Stimulated activated CD4-positive, alpha-beta T cell treated with anti-CD3 and anti-CD28 coated beads, Interleukin-4, amount 100 ng/mL, for 48 hours (primary cell): ENCODE results near the gene ZNF181.
"Not testable (repeated sequence)": the region's sequence is repeated elsewhere in the genome, so short reads cannot be mapped to it uniquely, and the experiment has no call there.

Experiments used
- DNase-seq, 2 donors: peaks; one replicate each; pipeline ENCODE4 v3.0.0-alpha.2; 2020; ENCODE audit warnings: low read depth in 2 of 2

The ZNF181 gene

DNA sequence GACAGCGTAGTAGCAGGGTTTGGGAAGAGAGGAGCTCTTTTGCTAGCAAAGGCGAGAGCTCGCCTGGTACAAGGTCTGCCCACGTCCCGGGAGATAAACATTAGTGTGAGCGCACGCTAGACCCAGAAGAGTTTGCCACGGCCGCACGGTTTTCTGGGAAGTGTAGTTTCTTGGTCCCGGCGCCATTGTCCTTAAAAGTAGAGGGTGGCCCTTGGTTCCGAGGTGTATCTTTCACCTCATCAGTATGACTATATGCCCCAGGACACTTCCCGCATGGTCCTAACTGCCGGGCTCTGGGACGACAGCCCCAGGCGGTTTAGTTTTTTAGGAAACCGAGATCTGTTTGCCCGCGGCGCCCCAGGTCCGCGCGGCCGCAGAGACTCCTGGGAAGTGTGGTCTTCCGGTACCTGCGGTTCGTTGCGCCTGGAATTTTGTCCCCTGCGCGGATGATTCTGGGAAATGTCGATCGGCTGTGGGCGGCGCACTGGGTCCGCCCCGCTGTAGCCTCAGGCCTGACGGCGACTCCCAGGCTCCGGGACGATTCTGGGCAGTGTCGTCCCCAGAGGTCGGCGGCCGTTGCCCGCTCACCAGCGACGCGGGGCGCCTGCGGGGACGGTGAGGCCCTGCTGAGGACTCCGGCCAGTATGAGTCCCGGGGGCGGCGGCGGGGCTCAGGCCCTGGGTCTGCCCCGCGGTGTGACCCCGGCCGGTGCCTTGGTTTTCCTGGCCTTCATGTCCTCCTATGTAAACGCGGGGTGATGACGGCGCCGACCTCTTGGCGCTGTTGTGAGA lies at the start of gene ZNF181:
ZNF181 (plus strand) TSS at position 498 of the 791 bp plus-strand sequence. CDS start 795 bp downstream, outside the sequence.
- peak; percentile 66 to 78 for DNase-seq

DNA sequence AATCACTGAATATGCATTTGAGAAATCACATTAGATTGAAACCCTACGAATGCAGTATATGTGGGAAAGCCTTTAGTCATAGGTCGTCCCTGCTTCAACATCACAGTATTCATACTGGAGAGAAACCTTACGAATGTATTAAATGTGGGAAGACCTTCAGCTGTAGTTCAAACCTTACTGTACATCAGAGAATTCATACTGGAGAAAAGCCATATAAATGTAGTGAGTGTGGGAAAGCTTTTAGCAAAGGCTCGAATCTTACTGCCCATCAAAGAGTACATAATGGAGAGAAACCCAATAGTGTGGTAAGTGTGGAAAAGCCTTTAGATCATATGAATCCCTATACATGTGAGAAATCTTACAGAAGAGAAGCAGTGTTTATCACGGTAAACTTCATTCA lies 48.8 kb upstream of the ZNF181 start:
- DNase-seq: not testable (repeated sequence)

DNA sequence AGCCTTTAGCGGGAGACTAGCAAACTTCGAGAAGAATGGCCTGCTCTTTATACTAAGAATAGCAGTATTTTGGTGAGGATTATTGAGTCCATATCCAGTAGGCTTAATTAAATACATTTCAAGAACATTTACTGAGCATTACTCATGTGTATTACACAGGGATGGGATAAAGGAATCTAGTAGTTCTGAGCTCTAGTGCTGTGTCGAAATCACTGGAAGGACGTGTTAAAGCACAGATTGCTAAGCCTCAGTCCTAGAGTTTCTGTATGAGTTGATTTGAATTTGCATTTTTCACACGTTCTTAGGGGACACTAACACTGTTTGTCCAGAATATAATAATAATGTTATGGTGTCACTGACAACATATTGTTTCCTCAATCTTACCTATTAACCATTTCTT lies 47.6 kb upstream of the ZNF181 start:
- DNase-seq: no peak

DNA sequence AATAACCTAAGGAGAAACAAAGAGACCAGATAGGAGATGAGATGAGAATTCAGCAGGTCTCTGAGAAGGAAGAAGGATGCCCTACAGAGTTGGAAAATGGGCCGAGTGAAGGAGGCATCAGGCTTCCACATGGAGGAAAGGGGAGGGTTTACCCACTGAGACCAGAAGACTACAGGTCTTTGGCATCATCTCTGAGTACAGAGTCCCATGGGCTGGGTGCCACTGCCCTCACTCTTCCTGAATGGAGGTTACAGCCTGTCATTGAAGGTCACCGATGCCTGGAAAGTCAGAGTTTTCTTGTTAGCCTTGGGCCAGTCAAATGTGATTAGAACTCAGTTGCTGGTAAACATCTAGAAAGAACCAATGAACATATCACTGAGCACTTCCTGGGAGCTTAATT lies 46.7 kb upstream of the ZNF181 start:
- no peak for DNase-seq

DNA sequence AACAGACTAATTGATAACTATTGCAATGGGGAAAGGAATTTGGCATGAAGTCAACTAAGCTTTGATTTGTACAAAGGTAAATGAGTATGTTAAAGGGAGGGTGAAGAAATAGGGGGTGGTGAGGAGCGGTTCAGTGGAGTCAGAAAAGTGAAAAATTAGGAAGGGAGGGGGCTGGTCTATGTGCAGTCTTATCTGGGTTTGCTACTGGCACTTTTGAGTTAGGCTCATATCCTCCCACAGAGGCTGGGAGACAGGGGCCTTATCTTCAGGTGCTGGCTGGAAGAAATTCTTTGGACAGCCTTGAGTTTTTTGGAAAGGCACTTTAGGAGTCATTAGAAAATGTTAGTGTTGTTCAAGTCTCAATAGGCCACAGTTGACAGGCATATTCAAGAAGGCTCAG lies 45.5 kb upstream of the ZNF181 start:
- DNase-seq: no peak

DNA sequence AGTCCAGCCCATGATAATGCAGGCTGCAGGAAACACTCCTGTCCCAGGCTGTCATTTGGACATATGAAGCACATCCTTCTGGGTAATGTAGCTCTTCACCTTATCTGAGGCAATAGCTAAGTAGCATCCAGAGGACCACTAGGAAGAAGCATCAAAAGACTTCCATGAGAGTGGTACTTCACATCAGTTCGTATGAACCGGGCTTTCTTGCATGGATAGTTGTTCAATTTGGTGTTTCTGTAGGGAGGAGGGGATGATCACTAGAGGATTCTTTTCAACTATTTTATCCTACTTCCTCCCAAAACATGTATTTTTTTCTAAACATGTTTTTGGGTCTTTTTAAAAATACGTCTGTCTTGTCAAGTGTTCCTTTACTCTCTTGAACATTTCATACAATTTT lies 43.7 kb upstream of the ZNF181 start:
- no peak for DNase-seq

DNA sequence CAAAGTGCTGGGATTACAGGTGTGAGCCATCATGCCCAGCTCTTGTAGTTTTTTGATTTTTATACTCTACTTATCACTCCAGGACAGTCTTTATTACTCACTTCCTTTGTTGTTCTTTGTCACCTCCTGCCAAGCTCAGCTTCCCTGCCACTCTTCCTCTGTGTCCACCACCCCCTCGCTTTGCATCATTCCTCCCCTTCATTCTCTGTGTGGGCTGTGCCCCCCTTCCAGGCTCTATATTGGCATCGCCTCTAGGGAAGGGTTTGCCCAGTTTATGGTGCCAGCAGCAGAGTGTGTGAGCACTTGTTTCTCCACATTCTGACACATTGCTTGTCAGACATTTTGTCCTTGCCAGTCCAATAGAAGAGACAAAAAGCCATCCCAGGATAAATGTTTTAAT lies 41.5 kb upstream of the ZNF181 start:
- DNase-seq: no peak

DNA sequence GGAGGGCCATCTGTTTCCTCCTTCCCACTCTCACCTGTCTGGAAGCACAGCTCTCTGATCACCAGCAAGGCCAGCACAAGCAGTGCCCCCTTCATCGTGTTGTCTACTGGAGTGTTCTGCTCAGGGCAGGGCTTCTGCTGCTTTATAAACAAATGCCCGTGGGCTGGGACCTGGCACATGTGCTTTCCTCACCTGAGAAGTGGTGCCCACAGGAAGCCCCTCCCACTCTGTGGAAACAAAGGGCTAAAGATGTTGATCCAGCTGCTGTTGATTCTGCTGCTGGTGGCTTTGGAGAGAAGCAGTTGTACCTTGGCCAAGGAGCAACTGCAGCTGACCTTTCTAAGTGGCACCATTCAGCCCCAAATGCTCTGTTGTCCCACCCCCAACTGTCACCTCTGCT lies 26.4 kb upstream of the ZNF181 start:
- no peak for DNase-seq

DNA sequence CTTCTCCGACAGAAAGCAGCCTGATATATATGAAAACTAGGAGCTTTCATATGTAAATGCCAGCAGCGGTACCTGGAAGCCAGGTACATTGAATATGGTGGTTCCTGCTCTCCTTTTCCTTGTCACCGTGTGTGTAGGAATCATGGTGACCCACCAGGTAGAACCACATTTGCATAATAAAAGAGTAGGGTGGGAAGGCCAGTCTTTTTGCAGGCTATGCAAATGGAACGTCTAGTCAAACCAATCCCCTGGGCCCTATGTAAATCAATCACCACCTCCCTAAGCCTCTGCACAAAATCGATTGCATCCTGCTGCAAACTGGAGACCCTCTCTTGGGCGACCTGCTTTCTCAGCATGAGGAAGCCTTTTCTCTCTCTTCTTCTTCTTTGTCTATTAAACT lies 22.2 kb upstream of the ZNF181 start:
- no peak for DNase-seq

DNA sequence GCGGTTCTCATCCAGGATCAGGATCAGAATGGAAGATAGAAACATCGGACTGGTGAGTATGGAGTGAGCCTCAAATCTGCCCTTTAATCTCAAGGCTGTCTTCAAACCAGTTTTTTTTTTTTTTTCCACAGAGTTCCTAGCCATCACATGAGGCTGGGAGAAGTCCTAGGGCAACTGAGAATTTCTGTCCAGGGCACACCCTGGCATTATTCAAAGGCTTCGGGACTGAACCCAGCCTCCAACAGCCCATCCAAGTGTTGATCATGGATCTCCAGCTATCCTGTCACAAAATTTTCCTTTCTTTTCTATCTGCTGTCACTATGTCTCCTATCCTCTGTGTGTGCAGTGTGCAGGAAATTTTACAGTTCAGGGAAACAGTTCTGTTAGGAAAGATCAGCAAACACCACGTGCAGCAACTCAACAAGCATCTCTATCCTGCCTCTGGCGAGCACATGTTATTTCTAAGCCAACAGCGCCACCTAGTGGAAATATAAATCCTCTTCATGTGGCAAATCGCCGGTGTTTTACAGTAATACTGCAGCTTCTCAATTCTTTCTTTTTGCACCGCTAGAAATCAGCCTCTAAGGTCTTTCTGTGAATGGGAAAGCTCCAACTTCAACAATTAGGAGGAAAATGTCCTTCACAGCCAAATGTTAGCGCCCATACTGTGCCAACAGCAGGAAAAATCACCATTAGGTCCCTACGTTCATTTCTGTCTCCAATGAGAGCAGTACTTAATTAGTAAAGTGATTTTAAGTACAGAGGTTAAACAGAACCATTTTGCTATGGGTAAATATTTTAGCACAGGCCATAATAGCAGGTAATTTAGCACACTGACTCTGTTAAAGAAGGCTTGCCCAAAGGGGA lies 21.4 kb upstream of the ZNF181 start:
- peak; percentile 13 to 30 for DNase-seq

DNA sequence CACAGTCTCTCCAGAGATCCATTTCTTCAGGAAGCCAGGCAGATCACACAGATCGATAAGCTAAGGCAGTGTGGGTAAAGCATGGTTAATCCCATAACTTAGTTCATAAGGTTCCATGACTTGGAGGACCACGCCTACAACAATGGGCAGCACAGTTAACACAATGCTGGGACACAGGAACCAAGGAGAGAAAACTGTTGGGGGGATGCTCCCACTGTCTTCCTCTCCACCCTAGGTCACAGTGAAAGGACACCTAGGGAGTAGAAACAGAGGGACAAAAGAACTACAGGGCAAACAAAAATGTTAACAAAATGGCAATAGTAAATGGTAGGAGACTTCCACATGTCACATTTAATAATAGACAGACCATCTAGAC lies 20.8 kb upstream of the ZNF181 start:
- DNase-seq: no peak

DNA sequence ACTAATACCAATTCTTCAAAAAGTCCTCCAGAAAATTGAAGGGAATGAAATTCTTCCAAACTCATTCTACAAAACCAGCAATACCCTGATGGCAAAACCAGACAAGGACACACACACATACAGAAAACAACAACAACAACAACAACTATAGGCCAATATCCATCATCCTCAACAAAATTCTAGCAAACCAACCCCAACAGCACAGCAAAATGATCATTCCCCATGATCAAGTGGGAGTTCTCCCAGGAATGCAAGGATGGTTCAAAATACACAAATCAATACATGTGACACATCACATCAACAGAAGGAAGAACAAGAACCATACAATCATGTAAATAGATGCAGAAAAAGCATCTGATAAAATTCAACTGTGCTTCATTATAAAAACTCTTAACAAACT lies 18.7 kb upstream of the ZNF181 start:
- no peak for DNase-seq

DNA sequence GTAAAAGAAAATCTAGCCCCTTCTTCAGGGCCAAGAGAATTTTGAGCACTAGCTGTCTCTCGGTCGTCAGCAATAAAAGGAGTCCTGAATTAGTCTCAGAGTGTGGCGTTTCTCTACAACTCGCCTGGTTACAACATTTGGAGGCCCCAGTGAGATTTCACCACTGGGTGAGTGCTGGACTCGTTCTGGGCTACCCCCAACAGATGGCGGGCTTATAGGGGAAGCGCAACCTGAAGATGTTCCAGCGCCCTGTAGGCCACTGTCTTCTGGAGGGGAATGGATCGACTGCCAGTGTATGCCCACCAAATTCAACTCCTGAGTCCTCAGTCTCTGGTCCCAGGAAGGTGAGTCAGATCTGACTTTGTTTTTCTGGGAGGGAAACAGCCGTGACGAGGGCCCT lies 11.7 kb upstream of the ZNF181 start:
- no peak for DNase-seq

DNA sequence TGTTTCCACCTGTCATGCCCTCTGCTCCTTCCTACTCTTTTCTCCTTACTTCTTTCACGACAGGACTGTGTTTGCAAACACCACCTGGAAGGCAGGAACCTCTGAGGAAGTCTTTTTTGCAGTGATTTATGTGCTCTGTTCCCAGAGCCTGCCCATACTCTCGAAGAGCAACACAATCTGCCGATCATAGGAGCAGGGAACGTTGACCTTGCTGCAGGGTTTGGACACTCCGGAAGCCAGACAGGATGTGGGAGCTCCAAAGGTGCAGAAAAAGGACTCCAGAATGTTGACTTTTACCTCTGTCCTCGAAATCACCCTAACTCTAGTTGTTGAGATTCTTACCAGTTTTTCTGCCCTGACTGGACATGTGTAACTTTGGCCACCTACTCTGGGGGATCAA lies 8.6 kb upstream of the ZNF181 start:
- no peak for DNase-seq

DNA sequence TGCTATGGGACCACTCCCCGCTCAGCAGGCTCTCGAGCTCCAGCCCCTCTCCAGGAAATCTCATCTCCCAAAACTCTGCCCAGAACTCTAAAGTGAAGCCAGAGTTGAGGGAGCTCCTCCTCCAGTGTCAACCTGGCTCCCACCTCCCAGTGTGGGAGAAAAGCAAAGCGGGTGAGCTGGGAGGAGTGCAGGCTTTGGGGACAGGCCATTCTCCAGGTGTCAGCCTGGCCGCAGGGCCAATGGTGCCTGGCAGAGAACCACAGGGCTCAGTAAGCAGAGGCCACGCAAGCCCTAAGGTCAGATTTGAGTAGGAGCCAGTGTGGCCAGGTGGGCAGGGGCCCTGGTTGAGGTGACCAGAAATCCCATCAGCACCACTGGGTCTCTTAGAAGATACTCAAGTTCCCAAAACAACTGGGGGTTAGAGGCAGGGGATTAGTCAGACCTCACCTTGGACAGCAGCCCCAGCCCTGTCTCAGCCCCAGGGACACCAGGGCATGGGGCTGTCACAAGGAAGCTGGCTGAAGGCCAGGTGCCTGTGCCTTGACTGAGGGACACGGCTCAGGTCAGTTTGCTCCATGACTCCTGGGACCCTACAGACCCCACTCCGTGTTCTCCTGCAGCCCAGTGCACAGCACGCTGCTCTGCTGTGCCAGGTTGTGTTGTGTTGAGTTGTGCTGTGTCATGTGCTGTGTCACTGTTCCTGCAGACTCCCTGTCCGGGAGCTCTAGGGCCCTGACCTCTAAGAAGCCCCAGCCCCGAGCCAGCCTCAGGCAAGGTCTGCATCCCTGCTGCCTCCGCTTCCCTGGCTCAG lies 2.8 kb upstream of the ZNF181 start:
- no peak for DNase-seq

DNA sequence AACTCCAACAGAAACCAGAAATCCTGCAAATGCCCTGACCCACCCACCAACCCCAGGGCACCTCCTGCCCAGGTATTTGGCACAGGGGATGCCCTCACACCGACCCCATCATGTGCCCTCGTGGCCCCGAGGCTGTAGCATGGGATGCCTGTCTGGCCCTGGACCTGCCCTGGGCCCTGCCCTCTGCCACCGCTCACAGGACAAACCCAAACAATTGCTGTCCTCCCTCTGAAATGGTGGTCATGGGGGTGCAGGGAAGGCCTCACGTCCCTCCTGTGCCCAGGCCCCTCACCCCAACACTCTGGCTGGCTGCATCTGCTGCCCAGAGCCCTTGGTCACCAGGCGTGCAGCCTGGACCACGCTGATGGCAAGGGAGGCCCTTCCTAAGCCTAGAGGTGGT lies 2.1 kb upstream of the ZNF181 start:
- no peak for DNase-seq

DNA sequence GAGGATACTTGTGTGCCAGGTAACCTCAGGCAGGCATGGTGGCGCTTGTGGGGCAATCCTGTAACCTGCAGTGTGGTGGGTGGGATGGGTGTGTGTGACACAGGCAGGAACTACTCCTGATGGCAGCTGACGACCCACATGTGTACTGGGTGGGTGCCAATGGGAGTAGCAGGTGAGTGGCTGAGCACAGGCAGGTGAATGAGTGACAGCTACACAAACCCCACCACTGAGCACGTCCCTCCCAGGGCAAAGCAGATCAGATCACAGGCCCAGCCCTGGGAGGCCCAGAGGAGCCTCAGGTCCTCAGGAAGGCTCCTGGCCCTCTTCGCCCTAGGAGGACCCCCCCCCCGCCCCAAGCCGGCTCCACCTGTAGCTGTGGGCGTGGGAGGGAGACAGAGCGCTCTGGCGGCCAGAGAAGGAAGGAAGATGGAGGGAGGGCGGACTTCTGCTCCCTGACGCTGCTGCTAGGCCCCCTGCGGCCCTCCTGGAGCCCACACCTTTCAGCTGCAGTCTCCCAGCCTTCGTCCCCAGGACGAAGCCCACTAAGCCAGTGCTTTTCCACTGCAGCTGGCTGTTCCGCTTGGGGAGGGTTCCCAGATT lies 1.3 kb upstream of the ZNF181 start:
- no peak for DNase-seq

DNA sequence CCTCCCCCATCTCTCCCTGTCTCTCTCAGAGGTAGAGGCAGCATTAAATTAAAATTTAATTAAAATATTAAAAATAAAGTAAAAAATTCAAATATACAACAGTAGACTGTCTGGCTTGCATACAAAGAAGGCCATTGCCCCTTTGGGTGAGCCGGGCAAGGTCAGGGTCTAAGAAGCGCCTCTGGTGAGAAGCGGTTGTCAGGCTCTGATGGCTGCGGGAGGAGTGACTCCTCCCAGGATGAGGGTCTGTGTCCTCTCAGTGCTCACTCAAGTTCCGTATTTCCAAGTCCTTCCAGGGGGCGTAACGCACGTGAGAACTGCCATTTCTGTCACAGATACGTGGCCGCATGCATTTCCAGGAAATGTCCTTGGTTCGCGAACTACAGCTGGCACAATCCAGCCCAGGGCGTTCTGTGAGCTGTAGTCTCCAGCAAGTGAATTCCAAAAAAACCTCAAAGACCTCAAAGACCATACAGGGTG lies 737 bp upstream of the ZNF181 start:
- DNase-seq: peak in 1 of 2 donors; percentile 20

DNA sequence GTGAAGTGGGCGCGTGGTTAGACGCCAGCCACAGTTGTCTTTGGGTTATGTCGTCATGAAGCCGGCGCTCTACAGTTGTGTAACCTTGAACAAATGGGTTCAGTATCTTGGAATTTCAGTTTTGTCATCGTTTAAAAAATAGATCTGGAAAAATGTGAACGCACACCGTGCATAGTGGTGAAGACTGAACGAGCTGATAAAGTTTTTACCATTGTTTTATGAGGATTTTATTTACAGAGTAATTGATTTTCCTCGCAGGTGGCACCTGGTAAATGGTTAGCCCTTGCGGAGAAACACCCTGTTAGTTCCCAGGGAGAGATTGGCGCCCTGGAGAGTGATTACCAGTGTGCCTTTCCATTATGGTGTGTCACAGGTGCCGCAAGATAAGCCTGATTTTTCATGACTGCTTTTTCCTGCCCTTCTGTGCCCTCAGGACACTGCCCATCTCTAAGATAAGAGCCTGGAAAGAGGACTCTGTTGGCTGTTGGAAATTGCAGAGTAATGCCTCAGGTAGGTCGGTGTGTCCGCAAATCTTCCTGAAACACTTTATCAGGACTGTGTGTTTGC lies 577 bp downstream of the ZNF181 start:
- DNase-seq: no peak

DNA sequence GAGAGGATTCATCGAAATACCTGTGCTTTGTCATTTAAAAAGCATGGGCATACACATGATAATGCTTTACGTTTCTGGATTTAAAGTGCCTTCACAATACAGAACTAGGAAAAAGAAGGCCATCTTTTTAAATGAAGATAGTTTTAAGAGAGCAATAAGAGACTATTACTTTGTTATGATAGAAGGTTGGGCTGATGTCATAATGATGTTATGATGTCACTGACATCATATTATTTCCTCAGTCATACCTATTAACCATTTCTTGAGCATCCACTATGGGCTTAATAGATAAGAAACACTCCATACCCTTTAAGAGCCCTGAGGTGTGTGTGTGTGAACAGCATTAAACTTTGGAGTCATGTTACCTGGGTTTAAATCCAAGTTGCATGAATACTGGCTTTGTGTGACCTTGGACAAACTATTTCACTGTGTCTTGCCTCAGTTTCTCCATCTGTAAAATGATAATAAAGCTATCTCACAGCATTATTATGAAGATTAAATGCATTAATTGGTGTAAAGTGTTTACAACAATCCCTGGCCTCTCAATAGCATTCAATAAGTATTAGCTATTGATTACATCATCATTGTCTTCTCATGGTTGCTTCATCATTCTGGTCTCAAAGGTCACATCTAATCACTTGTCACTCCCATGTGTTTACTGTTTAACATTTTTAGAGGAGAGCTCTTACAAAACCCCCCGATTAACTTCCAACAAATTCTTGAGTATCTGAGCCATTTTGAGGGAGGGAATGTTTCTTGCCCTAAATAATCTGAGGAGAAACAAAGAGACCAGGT lies 11.1 kb downstream of the ZNF181 start:
- no peak for DNase-seq

DNA sequence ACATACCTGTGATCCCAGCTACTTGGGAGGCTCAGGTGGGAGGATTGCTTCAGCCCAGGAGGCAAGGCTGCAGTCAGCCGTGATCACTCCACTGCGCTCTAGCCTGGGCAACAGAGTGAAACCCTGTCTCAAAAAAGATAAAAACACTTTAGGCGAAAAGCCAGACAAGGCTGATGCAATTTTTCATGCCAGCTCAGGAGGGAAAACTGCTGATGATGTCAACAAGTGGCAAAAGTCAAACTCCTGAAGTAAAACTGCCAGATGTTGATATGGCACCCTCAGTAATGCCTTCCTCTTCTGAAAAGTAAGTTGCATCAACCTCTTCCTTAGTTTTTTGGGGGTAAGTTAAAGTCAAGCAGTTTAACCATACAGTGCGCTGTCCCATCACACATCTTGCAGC lies 23.4 kb downstream of the ZNF181 start:
- no peak for DNase-seq
